Transverse colon (tissue), 3 donors: ENCODE measurements around the gene ZNF777.

Source experiments
- POLR2A ChIP-seq: fragments of 450-650 bp; IDR thresholded peaks from one replicate; pipeline ENCODE4 v1.6.1; 2016; ENCODE audit warnings: antibody characterized with exemption, mild to moderate bottlenecking, moderate library complexity
- TF ChIP-seq, protein P1 (sequence below), 5 experiments: fragments of 200-600 bp in 3 of 5; fragments of 450-650 bp in 2 of 5; sonication (generic) in 3 of 5; IDR thresholded peaks; 1 replicate in 2 of 5; 2 replicates in 3 of 5; pipeline ENCODE4 v1.5.1; 2016 to 2017; ENCODE audit warnings: antibody characterized with exemption in 5 of 5, inconsistent platforms in 3 of 5, mild to moderate bottlenecking in 2 of 5, moderate library complexity in 1 of 5

- TF ChIP-seq, protein P1, sequence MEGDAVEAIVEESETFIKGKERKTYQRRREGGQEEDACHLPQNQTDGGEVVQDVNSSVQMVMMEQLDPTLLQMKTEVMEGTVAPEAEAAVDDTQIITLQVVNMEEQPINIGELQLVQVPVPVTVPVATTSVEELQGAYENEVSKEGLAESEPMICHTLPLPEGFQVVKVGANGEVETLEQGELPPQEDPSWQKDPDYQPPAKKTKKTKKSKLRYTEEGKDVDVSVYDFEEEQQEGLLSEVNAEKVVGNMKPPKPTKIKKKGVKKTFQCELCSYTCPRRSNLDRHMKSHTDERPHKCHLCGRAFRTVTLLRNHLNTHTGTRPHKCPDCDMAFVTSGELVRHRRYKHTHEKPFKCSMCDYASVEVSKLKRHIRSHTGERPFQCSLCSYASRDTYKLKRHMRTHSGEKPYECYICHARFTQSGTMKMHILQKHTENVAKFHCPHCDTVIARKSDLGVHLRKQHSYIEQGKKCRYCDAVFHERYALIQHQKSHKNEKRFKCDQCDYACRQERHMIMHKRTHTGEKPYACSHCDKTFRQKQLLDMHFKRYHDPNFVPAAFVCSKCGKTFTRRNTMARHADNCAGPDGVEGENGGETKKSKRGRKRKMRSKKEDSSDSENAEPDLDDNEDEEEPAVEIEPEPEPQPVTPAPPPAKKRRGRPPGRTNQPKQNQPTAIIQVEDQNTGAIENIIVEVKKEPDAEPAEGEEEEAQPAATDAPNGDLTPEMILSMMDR (IDR thresholded peaks at IDR 0.05) = no peak
- no peak for TF ChIP-seq POLR2A
Measured at GRCh38 chr7:149467321-149467859, 6.5 kb upstream of the ZNF777 start.
